ENCODE data around the gene LARP4B.

LARP4B gene

GRCh38 chr10:931326-932318 lies at the start of gene LARP4B:
Gene LARP4B (minus strand): TSS chr10:931705. CDS start chr10:885721, 45,984 bp downstream.
- peak; percentile 25 for DNase-seq

- no peak for DNase-seq
Measured at GRCh38 chr10:980468-981093, 49.1 kb upstream of the LARP4B start.

- no peak for DNase-seq
Measured at GRCh38 chr10:978826-979421, 47.4 kb upstream of the LARP4B start.

- DNase-seq, result no peak
Measured at GRCh38 chr10:976316-976715, 44.8 kb upstream of the LARP4B start.

- DNase-seq, result no peak
Measured at GRCh38 chr10:974785-975074, 43.2 kb upstream of the LARP4B start.

- no peak for DNase-seq
Measured at GRCh38 chr10:974038-974784, 42.7 kb upstream of the LARP4B start.

GRCh38 chr10:972763-973162 lies 41.3 kb upstream of the LARP4B start:
- DNase-seq, result no peak

GRCh38 chr10:971613-972012 lies 40.1 kb upstream of the LARP4B start:
- no peak for DNase-seq

- no peak for DNase-seq
Measured at GRCh38 chr10:971150-971542, 39.6 kb upstream of the LARP4B start.

- DNase-seq, result no peak
Measured at GRCh38 chr10:970311-971149, 39.0 kb upstream of the LARP4B start.

GRCh38 chr10:969473-970150 lies 38.1 kb upstream of the LARP4B start:
- no peak for DNase-seq

GRCh38 chr10:968546-969199 lies 37.2 kb upstream of the LARP4B start:
- no peak for DNase-seq

- no peak for DNase-seq
Measured at GRCh38 chr10:966466-967235, 35.1 kb upstream of the LARP4B start.

GRCh38 chr10:964988-965417 lies 33.5 kb upstream of the LARP4B start:
- DNase-seq, result no peak

- no peak for DNase-seq
Measured at GRCh38 chr10:964321-964987, 32.9 kb upstream of the LARP4B start.

- no peak for DNase-seq
Measured at GRCh38 chr10:963655-964054, 32.1 kb upstream of the LARP4B start.

- no peak for DNase-seq
Measured at GRCh38 chr10:963186-963585, 31.7 kb upstream of the LARP4B start.

- DNase-seq, result no peak
Measured at GRCh38 chr10:962342-962741, 30.8 kb upstream of the LARP4B start.

- no peak for DNase-seq
Measured at GRCh38 chr10:958856-959255, 27.4 kb upstream of the LARP4B start.

- no peak for DNase-seq
Measured at GRCh38 chr10:958106-958505, 26.6 kb upstream of the LARP4B start.

All from NCI-H524 treated with DMSO at 0.1 percent for 48 hours (cell line).